Measurements from ENCODE around the gene PPP1R3G.

- TF ChIP-seq, protein P1, sequence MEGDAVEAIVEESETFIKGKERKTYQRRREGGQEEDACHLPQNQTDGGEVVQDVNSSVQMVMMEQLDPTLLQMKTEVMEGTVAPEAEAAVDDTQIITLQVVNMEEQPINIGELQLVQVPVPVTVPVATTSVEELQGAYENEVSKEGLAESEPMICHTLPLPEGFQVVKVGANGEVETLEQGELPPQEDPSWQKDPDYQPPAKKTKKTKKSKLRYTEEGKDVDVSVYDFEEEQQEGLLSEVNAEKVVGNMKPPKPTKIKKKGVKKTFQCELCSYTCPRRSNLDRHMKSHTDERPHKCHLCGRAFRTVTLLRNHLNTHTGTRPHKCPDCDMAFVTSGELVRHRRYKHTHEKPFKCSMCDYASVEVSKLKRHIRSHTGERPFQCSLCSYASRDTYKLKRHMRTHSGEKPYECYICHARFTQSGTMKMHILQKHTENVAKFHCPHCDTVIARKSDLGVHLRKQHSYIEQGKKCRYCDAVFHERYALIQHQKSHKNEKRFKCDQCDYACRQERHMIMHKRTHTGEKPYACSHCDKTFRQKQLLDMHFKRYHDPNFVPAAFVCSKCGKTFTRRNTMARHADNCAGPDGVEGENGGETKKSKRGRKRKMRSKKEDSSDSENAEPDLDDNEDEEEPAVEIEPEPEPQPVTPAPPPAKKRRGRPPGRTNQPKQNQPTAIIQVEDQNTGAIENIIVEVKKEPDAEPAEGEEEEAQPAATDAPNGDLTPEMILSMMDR (IDR thresholded peaks at IDR 0.05), result no peak
- TF ChIP-seq POLR2A (IDR thresholded peaks at IDR 0.05), result no peak
Measured at GRCh38 chr6:5105146-5105545, 20.0 kb downstream of the PPP1R3G start.
